ENCODE measurements around the gene SH3PXD2A.
"Not testable (repeated sequence)": the region's sequence is repeated elsewhere in the genome, so short reads cannot be mapped to it uniquely, and the experiment has no call there.

SH3PXD2A gene

DNA sequence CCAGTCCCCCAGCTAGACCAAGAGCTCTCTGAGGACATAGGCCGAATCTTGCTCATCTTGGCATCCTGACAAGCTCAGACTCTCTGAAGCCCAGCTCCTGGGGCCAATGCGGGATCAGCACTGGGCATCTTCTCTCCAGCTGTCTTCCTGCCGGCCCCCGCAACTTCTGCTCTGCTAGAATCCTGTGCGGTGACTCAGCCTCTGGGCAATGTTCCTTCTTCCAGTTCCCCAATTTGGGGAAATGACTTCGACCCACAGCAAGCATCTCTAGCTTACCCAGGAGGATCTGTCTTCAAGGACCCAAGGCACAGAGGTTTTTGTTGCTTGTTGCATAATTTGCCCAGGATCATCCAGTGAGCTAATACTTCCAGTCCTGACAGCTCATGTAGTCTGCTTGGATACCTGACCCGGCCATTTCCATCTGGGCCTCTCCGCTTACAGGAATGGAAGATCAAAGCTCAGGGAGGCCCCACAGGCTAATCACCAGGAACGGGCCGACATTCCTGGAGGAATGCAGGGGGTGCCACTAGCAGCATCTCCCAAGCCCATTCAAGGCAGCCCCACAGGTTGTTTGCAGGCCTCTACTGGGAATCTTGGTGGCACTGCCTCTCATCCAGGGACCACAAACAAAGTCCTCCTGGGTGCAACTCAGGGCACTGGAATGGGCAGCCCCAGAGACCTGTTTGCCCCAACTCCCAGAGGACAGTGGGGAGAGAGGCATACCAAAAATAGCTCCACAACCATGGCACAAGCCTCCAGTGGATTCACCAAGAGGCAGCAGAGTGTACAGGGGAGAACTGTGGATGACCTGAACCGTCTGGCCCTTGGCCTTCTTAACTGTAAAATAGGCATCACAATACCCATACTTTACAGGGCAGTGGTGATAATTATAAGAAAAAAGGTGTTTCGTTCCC, 210.0 kb downstream of the SH3PXD2A start:
- no peak for DNase-seq (ENCODE audit: low read depth)

DNA sequence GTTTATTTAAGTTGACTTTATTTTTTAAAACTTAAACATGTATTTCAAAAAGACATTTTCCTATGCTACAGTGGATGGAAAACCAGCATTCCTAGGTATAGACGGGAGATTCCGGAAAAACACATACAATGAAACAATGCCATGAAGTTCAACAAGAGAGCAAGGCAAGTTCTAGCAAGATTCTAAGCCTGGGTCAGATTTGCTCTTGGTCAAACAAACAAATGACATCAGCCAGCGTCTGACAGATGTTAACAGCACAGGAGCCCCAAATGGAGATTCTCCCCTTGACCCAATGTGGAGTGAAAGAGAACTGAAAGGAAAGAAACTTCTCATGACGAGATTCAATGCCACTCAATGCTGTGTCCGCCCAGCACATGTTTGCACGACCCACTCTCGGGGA, 212.0 kb downstream of the SH3PXD2A start:
- no peak for DNase-seq (ENCODE audit: low read depth)

DNA sequence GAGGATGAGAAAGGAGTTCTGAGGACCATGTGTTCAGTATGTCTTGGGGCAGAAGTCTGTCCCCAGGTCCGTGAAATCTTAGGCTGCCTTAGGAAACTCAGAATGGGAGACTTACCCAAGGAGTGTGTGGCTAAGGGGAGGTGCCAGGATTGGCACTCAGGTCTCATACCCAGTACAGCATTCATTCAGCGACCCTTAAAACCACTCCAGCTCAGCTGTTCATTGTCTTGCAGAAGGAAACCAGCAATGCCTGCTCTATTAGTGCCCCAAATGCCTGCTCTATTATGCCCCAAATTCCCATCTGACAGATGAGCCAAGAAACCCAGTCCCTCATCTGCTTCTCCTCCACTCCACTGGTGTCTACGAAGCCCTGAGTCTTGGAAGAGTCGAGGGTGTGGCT, 214.1 kb downstream of the SH3PXD2A start:
- DNase-seq (ENCODE audit: low read depth) = no peak

DNA sequence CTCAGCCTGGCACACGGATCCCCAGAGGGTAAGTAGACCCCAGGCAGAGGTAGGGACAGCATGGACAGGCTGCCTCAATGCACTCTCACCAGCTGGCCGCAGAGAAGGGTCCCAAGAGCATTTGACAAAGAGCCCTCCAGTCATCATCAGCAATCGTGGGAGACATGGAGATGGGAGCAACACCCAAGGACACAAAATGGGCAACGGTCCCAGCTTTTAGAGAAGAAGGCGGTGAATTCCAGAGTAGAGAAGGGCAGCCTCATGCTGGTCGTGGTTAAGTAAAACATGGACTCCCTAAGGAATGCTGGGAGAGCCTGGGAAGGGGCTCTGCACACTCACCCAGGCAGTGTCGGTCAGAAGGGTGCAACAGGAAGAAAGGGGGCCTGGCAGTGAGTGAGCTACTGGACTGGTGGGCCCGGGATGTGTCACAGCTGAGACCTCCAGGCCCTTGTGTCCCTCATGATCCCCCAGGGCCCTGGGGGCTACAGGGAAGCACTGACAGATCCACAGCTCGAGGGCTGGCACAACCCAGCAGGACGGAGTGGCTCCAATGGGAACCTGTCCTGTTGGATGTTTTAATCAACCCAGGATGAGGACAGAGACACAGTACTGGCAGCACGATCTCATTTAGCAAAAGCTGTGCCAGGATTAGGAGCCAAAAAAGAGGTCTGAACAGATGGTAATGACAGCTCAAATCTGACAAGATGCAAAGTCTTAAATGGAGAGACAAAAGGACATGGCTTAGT, 214.8 kb downstream of the SH3PXD2A start:
- DNase-seq (ENCODE audit: low read depth) = no peak

DNA sequence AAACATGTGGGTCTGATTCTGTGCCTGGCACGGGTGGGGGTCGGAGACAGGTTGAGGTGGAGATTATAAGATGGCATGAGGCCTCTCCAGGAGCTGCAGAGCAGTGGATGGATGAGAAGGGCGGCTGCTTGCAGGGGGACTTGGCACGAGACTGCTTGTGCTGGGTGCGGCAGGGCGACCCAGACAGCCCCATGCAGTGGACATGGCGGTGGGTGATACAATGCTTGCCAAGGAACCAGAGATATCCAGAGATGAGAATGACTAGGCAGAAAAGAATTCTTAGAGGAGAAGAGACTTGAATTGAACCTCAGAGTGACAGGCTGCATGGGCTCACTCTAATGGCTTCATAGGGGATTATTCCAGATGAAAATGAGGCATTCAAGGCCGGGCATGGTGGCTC, 216.4 kb downstream of the SH3PXD2A start:
- DNase-seq (ENCODE audit: low read depth) = no peak

DNA sequence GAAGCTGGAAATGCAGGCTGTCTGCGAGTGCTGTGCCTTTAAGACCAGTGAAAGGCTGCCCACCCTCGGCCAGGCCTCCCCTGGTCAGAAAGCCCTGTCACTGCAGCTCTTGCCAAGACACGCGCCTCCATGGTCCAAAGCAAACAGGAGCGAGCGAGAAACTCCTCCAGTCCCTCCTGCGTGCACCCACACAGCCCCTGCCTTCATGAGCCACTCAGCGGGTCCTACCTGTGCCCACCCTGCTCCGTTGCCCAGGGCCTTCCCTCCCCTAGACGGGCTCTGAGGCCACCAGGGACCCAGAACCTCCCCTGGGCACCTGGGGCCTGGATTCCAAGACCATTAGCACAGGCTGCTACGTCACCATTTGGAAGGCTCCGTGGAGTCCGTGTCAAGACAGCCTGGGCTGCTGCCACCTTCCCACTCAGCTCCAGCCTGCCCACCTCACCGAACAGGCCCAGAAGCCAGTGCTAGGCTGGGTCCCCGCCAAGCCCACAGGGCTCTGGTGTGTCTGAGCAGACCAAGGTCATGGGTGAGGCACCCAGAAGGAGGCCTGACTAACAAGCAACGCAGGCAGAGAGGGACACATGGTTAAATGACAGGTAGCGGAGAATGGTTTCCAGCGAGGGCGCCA, 217.3 kb downstream of the SH3PXD2A start:
- DNase-seq (ENCODE audit: low read depth) = no peak

DNA sequence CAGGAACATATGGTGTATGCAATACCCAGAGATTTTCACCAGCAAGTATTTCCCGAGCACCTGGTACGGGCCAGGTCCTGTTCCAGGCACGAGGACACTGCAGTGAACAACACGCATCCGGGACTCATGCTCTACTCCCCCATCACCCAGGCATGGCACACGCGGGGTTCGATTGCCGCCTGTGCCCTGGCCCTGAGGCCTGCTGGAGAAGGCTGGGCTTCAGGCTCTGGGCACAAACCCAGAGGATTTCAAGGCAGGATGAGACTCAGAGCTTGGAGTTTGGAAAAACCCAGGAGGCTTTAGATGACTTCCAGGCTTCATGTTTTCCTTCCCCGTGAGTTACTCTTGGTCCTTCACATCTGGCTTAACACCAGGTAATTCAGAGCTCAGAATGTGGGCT, 218.4 kb downstream of the SH3PXD2A start:
- no peak for DNase-seq (ENCODE audit: low read depth)

DNA sequence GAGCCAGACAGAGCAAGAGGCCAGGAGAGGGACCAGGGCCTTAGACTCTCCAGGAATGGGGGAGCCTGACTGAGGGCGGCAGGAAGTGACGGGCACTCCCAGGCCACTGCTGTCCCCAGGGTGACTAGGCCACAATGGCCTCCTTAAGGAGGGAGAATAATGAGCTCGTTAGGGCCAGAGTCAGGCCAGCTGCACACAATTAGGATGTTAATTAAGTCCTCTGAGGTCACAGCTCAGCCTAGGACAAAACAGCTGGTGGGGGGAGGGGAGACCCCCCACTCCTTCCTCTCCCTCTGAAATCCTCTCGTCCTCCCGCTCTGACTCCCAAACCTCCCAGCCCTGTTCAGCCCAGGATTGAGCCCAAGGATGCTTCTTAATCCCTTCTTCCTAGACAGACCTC, 218.9 kb downstream of the SH3PXD2A start:
- no peak for DNase-seq (ENCODE audit: low read depth)

DNA sequence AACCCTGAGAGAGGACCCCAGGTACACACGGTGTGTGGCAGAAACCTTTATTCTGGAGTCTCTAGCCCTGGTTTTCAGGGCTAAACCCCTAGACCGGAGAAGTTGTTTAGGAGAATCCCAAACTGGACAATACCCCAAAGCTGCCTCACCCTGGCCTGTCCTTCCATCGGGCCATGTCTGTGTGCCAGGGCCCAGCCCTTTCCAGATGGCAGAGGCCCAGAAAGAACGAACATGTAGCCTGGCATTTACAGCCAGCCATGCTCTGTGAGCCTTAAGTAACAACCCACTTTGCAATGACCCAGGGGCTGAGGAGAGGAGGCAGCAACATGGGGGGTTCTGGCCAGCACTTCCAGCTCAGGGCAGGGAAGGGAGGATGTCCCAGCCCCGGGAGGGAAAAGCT, 219.8 kb downstream of the SH3PXD2A start:
- DNase-seq (ENCODE audit: low read depth) = no peak

DNA sequence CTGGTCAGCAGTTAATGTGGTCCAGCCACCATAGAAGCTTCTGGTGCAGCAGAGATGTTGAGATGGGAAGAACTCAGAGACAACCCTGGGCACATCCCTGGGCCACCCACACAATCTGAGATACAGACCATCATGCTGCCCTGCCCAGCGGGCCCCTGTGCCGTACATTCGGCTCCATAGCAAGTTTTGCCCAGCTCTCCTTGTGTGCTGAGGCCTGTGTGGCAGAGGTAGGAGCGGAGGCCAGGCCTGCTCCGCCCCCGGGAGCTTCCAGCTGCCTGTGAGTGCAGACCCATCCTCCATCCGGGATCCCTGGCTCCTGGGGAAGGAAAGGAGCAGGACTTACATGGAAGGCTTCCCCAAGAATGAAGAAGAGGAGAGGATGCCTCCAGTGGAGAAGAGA, 221.5 kb downstream of the SH3PXD2A start:
- DNase-seq (ENCODE audit: low read depth) = no peak

DNA sequence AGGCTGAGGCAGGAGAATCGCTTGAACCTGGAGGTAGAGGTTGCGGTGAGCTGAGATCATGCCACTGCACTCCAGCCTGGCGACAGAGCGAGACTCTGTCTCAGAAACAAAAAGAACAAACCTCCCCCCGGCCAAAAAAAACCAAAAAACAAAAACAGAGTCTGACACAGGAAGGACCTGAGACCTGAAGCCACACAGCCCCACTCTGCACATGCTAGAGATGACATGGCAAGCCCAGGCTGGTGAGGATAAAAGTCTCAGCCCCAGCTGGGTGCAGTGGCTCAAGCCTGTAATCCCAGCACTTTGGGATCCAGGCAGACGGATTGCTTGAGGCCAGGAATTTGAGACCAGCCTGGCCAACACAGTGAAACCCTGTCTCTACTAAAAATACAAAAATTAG, 222.5 kb downstream of the SH3PXD2A start:
- DNase-seq (ENCODE audit: low read depth) = not testable (repeated sequence)

DNA sequence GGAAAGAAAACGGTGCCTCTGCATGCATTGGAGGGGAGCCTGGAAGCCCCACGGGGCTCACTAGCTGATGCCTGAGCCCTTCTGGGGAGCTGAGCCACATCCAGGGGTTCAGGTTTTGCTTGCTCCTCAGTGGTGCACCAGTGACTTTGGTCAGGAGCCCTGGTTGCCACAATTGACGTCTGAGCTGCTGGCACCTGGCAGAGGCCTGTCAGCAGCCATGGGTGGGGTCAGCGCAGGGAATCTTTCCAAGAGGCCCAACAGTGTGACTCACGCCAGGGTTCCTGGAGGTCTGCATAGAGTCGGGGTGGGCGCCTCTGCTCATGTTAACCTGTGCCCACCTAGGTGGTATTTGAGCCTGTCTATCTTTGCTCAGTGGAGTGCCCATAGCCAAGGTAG, 223.1 kb downstream of the SH3PXD2A start:
- DNase-seq (ENCODE audit: low read depth) = no peak

DNA sequence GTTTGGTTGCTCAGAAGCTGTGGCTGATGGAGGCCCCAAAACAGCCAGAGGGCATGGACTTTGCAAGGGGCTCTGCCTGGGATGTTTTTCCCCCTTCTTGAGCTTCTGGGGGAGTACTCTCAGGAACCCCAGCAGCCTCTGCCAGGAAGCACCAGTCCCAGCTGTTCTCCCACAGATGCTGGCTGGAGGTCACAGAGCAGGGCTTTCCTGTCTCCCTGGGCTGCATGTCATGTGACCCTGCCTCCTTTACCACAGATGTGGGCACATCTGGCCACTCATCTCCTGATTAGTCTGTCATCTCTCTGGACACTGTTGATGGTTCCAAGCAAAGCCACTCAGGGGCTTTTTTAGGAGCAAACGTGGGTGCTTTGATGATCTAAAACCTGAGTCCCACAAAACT, 225.2 kb downstream of the SH3PXD2A start:
- no peak for DNase-seq (ENCODE audit: low read depth)

DNA sequence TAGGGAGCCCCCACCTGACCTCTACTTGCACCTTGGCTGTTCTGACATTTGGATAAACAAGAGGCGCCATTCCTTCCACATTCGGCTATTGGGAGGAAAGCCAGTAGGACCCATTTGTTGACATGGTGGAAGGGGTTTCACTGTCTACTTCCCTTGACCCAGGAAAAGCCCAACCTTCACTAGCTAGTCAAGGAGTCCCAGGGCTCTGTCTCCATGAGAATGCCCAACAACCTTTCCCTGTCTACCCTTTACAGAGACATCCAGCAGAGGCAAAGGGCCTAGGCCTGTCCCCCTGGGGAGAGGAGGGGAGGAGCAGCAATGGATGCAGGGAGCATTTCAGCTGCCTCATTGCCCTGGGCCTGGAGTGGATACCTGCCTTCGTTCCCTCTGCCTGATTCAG, 225.8 kb downstream of the SH3PXD2A start:
- no peak for DNase-seq (ENCODE audit: low read depth)

DNA sequence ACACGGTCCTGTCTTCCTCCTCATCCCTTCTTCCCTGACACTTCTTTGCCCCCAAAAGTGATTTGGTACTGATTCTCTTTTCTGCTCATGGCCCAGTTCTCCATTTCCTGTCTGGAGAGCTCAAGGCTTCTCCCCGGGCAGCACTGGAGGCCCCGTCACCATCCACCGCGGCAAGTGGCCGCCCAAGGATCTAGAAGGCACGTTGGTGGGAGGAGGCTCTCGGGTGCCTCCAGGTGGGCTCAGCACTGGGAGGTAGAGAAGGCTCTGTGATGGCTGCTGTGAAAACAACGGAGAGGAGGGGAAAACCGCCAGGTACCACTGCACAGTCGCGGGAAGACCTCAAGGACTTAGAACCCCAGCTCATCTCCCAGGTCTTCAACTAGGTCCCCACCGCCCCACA, 227.5 kb downstream of the SH3PXD2A start:
- no peak for DNase-seq (ENCODE audit: low read depth)

DNA sequence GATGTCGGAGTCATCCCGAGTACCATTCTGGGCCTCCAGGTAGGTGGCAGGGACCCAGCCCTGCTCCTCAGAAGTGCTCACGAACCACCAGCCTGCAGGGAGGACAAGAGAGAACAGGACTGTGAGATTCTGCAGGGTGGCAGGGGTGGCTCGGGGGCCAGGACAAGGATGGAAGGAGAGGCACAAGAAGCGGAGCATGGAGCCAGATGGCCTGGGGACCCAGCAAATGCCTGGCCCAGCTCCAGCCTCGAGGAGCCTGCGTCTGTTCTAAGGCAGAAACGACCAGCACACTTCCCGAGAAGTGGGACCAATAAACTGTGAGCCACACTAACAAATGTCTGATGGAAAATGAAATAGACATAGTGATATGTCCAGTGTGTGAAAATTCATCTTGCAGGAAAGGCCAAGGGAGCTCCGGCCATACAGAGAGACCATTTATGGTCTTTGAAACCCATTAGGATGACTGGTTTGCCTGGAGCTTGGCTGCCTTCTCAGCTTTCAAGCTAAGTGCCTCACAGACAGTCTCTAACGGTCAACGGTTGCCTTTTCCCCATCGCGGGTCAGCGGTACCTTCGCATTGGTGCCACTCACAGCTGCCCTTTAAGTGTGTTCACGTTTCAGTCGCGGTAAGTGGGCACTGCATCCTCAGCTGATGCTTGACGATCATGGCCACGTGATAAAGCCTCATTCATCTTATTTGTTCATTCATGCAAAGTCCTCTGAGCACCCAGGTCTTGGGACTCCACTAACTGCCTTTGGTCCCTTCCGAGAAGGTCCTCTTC, 228.1 kb downstream of the SH3PXD2A start:
- DNase-seq (ENCODE audit: low read depth) = no peak

DNA sequence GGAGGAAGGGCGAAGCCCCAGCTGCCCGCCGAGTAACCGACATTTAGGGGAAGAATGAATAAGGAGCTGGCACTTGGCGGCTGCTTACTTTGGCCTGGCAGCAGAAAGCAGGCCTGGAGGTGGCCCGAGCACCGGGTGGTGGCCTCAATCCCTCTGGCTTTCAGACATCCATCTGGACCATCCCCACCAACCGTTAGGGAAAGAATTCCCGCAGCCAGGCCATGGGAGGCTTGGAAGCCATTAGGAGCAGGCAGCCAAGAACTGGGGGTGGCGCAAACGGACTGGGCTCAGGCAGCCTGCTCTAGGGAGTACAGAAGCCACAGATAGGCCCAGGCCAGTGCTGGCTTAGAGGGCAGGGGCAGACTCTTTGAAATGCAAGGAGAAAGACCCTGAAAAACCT, 229.2 kb downstream of the SH3PXD2A start:
- DNase-seq (ENCODE audit: low read depth) = no peak

DNA sequence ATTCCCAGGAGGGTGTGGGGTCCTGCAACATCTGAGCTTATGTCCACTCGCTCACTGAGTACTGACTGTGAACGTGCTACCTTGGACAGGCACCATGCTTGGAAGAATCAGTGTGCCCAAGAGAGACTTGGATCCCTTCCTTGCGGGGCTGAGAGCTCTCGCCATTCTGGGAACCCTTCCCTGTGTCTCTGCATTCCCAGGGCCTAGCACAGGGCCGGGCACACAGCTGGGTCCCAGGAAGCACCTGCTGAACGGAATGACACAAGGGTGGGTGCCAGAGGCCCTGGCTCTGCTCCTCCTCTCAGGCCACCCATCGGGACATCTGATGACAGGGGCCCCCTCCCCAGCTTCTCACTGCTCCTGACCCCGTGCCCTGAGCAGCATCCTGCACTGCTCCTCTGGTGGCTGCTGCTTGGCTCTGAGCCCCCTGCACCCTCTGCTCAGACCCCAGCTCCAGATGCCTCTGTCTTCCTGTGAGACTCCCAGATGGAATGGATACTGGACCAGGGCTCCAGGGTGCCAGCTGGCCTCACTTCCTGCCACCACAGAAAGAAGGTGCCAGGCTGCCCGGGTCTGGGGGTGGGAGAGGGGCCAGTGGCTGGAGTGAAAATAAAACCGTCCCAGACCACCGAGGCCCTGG, 232.3 kb downstream of the SH3PXD2A start:
- no peak for DNase-seq (ENCODE audit: low read depth)

DNA sequence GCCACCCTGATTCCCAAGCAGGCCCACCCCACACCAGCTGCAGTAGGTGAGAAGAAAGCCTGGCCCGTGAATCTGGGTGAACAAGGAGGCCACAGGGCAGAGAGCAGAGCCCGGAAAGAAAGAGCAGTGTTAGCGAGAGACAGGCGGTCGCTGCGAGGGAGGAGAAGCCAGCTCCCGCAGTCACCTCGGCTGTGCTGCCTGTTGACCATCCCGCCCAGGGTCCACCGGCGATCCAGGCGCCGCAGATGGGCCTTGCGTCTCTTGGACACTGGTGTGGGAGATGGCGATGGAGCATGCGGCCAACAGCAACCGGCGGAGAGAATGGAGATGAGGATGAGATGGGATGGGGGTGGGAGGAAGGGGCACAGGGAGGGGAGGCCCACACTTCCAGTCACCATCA, 233.1 kb downstream of the SH3PXD2A start:
- DNase-seq (ENCODE audit: low read depth) = no peak

DNA sequence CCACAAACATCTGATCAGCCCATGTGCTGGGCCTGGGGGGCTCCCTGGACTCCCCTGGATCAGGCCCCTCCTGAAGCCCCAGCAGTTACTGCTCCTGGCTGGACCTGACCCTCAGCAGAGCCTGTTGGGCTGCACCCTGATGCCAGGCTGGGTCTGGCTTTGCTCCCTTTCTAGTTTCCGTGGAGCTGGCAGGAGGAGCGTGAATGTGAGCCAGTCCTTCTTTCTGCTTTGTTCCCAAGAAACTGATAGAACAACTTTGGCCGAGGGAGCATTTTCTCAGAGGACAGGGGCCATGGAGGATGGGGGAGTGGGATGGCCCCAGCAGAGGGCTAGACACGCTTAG, 233.6 kb downstream of the SH3PXD2A start:
- DNase-seq (ENCODE audit: low read depth) = no peak

DNA sequence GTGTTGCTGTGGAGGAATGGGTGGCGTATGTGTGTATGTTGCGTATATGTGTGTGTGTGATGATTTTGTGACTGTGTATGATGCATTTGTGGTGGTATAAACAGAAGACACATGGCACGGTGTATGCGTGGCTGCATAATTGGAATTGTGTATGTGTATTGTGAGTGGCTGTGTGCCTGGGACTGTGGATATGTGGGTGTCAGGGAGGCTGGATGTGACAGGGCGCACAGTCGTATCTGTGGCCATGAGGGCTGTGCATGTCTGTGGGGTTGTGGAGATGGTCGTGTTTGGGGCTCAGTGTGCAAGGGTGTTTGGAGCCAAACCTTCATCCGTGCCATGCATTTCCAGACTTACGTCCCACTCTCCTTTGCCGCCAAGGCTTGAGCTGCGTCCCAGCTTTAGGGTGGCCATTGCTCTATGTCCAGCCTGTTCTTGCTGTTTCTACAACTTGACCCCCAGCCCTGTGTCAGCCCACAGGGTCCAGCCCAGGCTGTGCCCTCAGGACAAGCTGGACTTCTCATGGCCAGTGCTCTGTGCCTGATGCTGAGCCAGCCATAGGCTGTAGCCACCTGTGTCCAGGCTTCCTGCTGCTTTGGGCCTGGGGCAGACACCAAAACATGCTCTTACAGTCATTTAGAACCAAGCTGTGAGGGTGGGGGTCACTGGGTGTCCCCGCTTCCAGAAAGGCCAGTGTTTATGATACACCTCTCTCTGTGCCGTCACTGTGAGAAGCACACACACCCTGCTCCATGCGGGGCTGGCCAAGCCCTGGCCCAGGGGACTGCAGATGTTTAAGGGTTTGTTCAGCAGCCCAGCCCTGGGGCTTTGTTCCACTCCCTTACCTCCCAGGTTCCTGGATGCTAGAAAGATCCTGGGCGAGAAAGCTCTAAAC, 234.2 kb downstream of the SH3PXD2A start:
- DNase-seq (ENCODE audit: low read depth) = no peak
